ENCODE results near the gene CXorf38. TPM values are rescaled to one million over a fixed set of nuclear protein-coding genes. Genes with fewer than 3 reads are reported as not detected.

The CXorf38 gene, protein sequence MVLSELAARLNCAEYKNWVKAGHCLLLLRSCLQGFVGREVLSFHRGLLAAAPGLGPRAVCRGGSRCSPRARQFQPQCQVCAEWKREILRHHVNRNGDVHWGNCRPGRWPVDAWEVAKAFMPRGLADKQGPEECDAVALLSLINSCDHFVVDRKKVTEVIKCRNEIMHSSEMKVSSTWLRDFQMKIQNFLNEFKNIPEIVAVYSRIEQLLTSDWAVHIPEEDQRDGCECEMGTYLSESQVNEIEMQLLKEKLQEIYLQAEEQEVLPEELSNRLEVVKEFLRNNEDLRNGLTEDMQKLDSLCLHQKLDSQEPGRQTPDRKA
- polyA plus RNA-seq (ENCODE audit: insufficient read length) = 6.5 TPM

DNA sequence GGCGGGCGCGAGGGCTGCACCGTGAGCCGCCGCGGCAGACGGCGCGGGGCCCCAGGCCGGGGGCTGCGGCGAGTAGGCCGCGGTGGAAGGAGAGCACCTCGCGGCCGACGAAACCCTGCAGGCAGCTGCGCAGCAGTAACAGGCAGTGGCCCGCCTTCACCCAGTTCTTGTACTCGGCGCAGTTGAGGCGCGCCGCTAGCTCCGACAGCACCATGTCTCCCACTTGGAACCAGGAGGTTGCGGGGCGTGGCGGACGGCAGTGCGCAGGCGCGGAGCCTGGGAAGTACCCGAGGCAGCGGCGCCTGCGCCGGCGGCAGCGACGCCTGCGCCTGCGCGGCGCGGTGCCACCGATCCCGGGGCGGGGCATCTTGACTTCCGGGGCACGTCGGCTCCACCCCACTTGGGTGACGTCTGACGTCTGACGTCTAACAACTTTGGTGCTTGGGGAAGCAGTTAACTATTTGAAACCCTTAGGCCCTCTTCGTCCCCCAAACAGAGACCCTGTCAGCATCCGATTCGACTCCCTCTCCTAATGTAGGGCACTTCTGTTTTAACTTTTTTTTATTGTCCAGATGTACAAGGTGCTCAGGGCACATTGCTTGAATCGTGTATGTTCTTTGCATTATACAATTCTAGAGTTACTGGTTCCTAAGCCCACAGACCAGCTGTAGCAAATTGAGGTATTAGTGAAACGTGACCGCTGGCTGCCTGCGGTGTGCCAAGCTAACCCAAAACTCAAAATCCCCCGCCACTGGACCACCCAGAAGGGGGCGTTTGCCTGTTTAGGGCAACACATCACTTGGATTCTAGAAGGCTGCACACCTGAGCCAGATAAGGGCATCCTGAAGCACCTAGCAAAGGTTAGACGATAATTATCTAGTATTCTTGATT, at the start of gene CXorf38:
Gene CXorf38, minus strand, starts transcription at position 255 of the 891 bp plus-strand sequence. Its CDS starts 41 bp downstream, at position 214.
- DNase-seq (ENCODE audit: low read depth) = peak; percentile 67

DNA sequence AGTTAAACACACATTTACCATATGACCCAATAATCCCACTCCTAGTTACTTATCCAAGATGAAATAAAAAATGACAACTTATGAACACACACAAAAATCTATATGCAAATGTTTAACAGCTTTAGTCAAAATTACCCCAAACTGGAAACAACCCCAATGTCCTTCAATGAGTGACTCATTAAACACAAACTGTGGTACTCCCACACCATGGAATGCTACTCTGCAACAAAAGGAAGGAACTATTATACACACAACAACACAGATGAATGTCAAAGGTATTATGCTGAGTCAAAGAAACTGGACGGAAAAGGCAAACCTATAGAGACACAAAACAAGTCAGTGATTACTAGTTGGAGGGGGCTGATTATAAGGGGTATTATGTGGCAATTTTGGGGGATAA, 47.4 kb upstream of the CXorf38 start:
- DNase-seq (ENCODE audit: low read depth) = no peak

DNA sequence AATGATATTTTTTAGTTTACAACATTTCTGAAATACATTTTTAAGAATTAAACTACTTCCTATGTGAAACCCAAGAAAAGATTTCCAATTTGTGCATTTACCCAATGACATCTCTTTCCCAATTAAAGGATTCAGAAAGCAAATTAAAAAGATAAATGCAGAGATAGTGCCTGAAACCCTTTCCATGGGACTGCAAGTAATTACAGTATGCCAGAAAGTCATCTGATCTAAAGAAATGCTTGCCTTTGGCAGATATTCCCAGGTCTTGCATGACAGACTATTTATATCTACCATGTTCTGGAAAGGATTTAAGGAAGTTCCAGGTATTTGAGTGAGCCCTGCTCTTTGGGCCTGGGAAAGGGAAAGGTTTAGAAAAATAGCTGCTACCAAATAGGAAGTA, 41.6 kb upstream of the CXorf38 start:
- DNase-seq (ENCODE audit: low read depth) = no peak

DNA sequence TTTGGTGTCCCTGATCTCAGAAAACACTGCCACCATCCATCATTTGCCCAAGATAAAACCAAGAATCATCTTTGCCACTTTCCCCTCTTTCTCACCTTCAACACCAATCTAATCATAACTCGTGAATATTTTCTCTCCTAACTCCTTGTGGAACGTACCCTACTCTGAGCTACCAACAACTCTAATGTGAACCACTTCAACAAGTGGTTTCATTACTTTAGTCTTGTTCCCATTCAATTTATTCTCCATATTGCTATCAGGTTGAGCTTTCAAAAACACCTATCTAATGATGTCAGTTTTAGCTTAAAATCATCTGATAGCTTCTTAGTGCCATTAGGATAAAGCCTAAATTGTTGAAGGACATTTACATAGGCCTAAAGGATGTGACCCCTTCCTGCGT, 39.8 kb upstream of the CXorf38 start:
- no peak for DNase-seq (ENCODE audit: low read depth)

DNA sequence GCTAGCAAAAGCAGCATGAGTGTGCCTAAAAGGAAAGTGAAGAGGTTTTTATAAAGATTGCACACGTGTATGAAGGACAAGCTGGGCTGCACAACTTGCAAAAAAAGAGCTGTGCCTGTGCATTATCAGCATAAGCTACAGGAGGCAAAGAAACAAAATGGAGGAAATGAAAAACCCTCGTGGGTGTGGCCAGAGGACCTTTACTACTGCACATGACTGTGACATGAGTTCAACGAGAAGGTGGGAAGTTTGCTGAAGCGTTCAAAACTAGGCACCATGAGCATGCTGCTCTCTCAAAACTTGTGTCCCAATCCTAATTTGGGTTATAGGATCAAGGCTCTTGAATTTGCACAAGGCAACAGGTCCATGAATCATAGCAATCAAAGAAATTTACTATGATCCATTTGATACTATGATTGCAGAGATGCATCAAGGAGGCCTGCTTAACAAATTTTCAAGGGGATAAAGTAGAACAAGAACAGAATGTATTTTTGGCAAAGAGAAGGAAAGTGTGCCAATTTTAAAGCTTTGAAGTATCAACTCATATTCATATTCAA, 38.1 kb upstream of the CXorf38 start:
- no peak for DNase-seq (ENCODE audit: low read depth)

DNA sequence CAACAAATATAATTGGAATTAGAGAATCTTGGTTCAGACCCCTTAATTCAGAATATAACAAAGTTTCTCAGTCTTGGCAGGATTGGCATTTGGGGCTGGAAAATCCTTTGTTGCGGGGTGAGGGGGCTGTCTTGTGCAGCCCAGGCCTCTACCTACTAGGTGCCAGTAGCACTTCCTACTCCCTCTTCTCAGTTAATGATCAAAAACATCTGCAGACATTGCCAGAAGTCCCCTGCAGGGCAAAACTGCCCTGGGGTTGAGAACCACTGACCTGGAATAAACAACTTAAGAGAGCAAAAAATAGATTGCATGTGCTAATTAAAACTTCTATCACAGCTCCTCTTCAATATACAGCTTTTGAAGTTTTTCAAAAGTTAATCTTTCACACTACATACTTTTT, 36.7 kb upstream of the CXorf38 start:
- no peak for DNase-seq (ENCODE audit: low read depth)

DNA sequence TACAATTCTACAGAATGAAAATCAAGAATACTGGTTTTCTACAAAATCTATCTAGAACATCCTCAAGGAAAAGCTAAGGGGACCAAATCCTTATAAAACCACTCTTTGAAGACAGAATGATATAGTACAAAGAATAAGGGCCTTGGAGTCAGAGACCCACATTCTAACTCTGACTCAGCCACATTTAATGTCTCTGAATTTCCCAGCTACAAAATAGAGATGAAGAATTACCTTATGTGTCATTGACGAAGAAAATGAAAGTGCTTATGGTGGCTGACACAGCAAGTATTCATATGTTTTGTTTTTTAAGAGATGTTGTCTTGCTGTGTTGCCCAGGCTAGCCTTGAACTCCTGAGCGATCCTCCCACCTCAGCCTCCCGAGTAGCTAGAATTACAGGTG, 35.9 kb upstream of the CXorf38 start:
- no peak for DNase-seq (ENCODE audit: low read depth)

DNA sequence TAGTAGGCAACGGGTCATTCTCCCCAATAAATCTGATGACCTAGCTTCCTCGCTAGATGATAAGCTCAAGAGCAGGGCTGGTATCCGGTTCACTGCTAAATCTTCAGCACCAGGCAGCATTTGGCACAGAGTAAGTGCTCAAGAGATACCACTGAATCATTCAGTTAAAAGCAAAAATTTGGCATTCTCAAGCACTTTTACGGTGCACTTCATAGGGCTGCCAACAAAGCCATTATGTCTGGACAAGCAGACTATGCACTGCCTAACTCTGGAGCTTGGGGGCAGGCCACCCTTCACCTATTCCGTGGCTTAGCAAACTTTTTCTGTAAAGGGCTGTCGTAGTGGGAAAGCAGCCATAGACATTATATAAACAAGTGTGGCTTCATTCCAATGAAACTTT, 23.8 kb upstream of the CXorf38 start:
- no peak for DNase-seq (ENCODE audit: low read depth)

DNA sequence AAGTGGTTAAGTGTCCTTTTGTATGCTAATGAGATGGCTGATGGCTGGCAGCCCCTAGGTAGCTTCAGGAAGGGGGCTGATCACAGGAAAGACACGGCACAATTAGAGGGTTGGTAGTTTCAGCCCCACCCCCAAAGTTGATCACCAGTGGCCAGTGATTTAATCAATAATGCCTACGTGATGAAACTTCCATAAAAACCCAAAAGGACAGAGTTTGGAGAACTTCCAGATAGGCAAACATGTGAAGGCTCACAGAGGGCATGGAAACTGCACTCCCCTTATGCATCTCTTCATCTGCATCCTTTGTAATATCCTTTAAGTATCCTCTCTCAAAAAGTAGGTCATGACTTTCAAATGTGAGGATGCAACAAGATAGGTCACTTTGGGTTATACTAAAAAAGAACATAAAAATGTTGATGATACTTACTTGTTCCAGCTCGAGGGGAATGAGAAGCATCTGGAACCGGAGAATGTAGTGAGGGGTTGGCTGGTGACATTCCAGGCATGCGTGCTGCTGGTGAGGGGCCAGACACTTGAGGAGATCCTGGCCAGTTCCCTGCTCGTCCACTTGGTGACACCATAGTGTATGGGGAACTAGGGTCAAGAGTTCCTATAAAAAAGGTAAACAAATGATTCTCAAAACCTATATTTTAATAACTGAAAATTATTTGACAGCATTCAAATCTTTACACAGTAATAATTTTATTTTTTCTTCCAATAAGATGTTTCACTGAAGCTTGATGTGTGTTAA, 16.7 kb upstream of the CXorf38 start:
- DNase-seq (ENCODE audit: low read depth) = no peak

DNA sequence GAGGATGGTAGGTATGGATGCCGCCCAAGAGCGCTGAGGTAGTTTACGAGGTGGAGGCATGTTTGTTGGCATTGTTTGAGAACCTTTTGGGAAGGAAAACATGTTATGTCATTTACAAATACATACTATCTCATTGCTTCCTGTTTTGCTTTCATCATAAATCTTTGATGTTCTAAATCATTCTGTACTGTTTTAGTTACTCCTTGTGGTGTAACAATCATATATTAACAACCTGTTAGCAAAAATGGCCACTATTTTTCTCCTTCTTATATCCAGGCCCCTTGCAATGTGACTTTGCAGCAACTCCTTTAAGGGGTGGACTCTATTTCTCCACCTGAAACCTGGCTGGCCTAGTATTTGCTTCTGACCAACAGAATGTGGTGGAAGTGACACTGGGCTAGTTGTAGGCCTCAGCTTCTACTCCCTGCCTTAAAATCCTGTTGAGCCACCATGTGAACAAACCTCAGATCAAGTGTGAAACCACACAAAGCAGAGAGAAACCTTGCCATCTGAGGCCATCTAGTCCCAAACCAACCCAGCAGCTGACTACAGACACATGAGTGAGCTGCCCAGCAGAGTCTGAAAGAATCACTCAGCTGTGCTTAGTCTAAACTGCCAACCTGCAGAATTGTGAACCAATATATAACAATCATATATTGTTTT, 15.8 kb upstream of the CXorf38 start:
- no peak for DNase-seq (ENCODE audit: low read depth)

DNA sequence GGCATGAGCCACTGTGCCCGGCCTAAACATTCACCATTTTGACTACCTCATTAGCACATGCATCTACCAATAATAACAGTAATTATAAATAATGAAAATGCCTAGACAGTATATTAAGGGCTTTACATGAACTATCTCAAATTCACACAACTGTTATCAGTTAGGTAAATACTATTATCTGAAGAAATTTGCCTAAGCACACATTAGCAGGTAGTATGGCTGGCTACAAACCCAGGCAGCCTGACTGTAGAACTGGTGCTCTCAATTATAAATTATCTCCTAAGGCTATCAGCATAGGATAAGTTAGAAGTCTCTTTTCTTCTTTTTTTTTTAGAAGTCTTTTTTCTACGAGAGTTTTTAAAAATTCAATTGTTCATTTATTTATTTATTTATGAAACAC, 14.1 kb upstream of the CXorf38 start:
- DNase-seq (ENCODE audit: low read depth) = no peak

DNA sequence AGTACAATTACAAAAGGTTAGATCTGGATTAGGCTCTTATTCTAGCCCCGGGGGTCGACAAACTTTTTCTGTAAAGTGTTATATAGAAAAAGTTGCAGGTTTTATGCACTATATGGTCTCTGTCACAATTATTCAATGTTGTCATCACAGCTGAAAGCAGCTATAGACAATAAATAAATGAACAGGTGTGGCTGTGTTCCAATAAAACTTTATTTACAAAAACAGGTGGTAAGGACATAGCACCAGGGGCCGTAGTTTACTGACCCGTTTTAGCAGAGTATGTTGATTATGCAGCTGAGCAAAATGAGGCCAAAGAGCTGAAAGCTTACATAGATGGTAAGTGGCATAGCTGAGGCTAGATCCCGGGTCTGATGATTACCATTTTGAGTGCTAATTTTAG, 13.0 kb upstream of the CXorf38 start:
- no peak for DNase-seq (ENCODE audit: low read depth)

DNA sequence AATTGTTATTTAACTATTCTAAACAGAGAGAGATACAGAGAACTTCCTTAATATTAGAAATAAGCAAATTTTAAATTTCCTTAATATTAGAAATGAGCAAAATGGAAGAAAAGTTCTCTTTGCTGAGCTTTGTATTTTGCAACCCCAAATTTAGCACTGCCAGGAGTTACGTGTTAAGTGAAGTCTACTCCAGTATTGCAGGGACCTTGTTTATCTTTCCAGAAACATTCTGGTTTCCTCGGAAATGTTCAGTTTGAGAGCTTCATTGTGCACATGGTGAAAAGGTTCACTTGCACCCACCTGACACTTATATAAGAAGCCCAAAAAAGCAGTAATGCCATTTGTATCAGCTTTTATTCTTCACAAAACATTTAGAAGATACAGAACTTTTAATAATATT, 6.2 kb upstream of the CXorf38 start:
- DNase-seq (ENCODE audit: low read depth) = no peak

DNA sequence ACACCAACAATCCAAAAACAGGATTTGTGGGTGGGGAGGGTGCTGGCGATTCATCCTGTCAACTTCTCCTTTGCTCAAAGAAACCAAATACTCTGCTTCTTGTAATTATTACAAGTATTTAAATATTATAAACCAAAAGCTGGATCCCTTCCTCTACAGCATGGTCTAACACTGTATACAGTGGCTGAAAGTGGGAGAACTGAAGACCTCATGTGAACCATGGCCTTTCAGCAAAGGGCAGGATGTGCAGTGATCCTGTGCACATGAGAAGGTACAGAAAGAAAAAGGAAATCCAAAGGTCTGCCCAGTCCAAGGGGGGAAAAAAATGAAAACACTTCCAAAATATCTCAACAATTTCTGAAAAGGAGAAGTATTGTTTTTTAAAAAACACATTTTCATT, 5.3 kb upstream of the CXorf38 start:
- DNase-seq (ENCODE audit: low read depth) = no peak

DNA sequence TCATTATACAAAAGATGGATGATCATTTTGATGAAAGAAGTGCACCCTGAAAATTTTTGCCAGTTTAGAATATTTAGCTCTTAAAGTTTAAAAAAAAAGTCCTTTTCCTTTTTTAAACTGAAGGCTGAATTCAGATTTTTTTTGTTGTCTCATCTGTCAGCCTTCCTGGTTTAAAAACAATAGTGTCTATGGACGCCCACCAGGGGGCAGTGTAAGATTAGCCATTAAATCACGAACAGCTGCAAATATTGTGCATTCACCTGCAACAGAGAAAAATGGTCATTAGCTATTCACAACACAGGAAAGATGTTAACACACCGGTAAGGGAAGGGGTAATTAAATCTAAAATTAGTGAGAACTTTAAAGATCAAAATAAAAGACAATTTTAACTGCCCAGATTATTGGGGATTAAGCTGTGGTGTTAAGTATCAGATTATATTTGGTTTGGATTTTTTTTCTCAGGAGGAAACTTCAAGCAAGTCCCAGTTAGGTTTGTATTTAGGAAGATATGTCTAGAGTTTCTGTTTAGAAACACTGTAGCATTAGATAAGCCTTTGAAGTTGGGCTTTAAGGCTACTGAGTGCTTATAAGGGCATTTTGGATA, 4.4 kb upstream of the CXorf38 start:
- peak; percentile 35 for DNase-seq (ENCODE audit: low read depth)

DNA sequence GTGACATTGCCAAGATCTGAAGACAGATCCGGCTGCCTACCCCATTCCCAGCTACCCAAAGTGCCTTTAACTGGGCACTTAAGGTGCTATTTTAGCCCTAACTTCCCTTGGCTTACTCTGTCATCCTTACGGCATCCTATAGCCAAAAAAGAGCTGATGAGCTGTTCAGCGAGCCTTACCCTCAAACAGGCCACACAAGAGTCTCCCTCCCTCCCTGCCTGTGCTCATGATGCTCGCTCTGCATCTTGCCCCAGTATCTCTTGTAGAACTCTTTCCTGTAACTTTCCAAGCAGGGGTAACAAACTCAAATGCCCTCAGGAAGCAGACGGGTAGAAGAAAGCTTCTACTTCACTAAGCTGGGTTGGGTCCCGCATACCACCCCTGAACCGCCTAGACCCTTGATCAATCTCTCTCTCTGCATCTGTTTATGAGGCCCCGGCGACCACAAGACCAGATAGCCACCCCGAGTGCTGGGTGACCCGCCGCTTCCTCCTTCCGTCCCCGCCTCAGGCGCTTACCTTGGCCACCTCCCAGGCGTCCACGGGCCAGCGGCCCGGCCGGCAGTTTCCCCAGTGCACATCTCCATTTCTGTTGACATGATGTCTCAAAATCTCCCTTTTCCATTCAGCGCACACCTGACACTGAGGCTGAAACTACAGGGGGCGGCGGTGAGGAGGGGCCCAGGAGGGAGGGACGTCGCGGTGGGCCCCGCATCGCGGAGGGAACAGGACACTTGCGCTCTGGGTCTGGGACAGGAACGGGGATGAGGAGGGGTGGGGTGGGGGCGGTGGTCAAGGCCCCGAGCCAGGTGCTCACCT, 663 bp downstream of the CXorf38 start:
- DNase-seq (ENCODE audit: low read depth) = no peak

DNA sequence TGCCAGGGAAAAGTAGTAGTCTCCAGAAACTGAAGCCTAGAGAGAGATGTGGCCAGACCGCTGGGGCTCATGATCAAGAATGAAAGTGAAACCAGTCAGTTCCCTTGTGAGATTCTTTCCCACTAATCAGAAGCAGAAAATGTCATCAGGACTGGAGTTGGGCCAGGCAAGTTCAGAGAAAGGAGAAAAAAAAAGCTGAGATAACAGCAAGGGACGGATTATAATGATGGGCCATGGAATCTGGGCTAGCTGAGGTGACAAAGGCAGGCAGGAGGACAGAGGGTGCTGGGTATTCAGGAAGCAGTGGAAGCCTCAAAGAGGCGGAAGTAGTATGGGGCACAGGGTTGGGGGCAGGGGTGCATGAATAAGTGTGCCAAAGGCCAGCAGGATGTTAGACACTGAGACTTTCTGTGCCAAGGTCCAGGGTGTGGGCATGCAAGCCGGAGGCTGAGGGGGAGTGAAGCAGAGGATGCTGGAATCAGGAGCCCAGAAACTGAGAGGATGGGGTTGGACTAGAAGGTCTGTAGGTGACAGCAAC, 2.5 kb downstream of the CXorf38 start:
- no peak for DNase-seq (ENCODE audit: low read depth)

DNA sequence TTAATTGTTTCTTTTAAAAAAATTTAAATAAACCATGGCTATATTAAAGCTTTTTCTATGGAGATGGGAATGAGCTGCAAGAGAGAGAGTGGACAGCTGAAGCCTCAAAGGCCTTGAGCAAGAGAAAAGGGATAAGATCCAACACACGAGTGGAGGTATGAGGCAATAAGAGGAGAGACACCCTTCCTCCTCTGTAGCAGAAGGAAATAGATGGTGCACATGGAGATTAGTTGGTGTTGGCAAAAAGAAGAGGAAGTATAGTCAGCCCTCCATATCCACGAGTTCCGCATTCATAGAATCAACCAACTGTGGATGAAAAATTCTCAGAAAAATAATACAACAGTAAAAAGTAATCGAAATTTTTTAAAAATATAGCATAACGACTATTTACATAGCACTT, 3.2 kb downstream of the CXorf38 start:
- DNase-seq (ENCODE audit: low read depth) = no peak

DNA sequence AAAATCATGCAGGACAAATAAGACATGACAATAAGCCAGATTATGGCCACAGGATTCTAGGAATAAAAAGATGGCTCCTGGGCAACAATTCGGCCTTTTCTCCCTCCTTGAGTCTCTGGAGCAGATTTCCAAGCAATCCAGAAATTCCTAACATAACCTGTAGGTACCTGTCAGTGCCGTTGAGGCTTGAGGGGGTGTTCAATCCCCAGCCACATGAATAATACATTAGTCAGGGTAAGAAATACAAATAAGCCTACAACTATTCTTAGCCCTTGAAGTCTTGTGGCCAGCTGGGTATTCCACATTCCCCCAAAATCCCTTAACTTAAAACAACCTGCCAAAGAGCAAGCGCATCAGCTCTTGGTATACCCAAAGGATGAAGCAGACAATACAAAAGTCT, 9.7 kb downstream of the CXorf38 start:
- DNase-seq (ENCODE audit: low read depth) = no peak

DNA sequence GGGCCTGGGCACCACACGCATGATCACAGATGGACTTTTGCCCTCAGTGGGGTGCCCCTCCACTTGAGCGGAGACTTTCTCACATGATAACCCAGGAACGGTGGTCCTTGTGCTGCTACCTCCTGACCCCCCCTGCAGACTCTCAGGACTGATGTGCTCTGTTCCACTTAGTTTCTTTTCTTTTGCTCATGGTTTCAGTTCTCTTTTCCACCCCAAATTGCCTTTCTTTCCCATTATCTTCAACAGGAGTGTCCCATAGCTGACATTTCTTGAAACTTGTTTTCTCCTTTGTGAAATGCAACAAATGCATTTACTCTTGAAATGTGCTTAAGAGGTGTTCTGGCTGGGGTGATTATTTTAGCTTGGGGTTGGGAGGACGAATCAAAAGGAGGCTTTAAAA, 15.2 kb downstream of the CXorf38 start:
- DNase-seq (ENCODE audit: low read depth) = no peak

Measured in forelimb muscle (tissue), 1 donor.